Duodenal mucosa (tissue), 2 donors: ENCODE measurements around the gene TNRC6B.

Experiments used
- H3K27ac ChIP-seq: one replicate; pipeline ENCODE4 v1.7.0; 2013; ENCODE audit warnings: low read depth, low read length
- H3K27me3 ChIP-seq, 2 donors: one replicate each; pipeline ENCODE4 v1.7.0; 2013; ENCODE audit warnings: low read length in 2 of 2, control low read depth in 1 of 2; ENCODE audit not compliant: insufficient read depth in 2 of 2, control insufficient read depth in 1 of 2
- H3K36me3 ChIP-seq, 2 donors: one replicate each; pipeline ENCODE4 v1.7.0; 2013; ENCODE audit warnings: low read length in 2 of 2, control low read depth in 1 of 2; ENCODE audit not compliant: insufficient read depth in 2 of 2, control insufficient read depth in 1 of 2
- H3K4me1 ChIP-seq, 2 donors: one replicate each; pipeline ENCODE4 v1.7.0; 2013; ENCODE audit warnings: low read length in 2 of 2, control low read depth in 1 of 2; ENCODE audit not compliant: insufficient read depth in 2 of 2, control insufficient read depth in 1 of 2
- H3K4me3 ChIP-seq, 2 donors: one replicate each; pipeline ENCODE4 v1.7.0; 2013; ENCODE audit warnings: low read length in 2 of 2, low read depth in 1 of 2
- H3K9ac ChIP-seq, 2 donors: one replicate each; pipeline ENCODE4 v1.7.0; 2013; ENCODE audit warnings: low read length in 2 of 2, low read depth in 1 of 2
- H3K9me3 ChIP-seq, 2 donors: one replicate each; pipeline ENCODE4 v1.7.0; 2013; ENCODE audit warnings: low read length in 2 of 2, control low read depth in 1 of 2; ENCODE audit not compliant: control insufficient read depth in 1 of 2

The TNRC6B gene

DNA sequence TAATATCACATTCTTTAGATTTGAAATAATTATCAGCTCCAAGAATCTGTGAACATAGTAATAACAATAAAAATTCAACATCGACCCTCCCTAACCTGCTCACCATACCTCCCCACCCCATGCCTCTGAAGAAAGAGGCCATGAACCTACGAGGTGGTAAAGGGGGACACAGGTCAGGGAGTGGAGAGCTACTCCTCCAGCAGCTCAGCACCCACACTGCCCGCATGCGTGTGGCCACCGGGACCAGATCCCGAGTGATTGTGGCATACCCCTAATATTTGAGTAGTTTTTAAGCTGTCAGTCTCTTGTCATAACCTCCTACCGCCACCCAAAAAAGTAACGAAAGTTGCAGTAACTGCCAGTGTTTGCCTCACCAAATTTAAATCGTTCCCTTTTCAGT is 151.7 kb downstream of the TNRC6B start:
- peaks cover 12 to 37% of the 10 kb centered on the region in 2 donors for H3K36me3 ChIP-seq
- H3K9me3 ChIP-seq = no peaks in the 10 kb centered on the region
- peaks cover 0 to 5% of the 10 kb centered on the region in 2 donors for H3K4me1 ChIP-seq
- H3K4me3 ChIP-seq = no peak overlapping the region
- no peak overlapping the region for H3K9ac ChIP-seq
- no peaks in the 10 kb centered on the region for H3K27me3 ChIP-seq
- no peak overlapping the region for H3K27ac ChIP-seq

DNA sequence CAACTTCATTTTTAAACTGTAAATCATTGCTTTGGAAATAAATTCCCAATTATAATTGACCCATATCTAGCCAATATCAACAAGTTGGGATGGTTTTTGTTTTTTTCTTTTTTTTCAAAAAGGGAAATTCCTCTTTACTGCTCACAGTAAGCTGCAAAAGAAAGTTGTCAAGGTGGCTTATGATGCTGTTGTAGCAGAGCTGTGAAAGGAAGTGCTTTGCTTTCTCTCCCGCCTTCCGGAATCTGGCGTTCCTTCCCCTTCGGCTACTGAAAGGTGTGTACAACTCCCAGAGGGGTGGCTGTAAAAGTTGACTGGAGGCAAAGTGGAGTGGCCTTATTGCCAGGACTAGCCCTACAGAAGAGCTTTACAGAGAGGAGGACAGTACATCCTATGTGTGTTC is 152.4 kb downstream of the TNRC6B start:
- Histone ChIP-seq H3K27ac (no peak overlapping the region), H3K4me3 (no peak overlapping the region), H3K9ac (no peak overlapping the region), H3K9me3 (no peaks in the 10 kb centered on the region), H3K36me3 (peaks cover 11 to 33% of the 10 kb centered on the region in 2 donors), H3K4me1 (peaks cover 0 to 9% of the 10 kb centered on the region in 2 donors), H3K27me3 (no peaks in the 10 kb centered on the region)

DNA sequence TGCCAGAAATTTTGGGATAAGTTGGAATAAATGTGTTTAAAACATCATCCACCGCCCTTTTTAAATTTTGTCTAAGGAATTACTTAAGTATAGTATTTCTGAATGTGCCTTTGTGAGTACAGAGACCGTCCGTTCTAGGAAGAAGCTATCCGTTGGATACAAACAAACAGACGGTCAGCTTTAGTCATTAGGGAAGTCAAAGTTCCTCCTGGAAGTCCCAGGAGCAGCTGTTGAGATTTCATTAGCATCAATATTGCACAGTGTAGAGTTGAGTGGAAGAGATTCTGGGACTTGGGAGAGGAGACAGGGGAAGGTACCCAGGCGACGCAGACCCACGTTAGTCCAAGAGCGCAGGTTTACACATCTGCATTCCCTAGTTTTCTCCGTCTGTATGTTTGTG is 152.9 kb downstream of the TNRC6B start:
- Histone ChIP-seq H3K9ac (no peak overlapping the region), H3K27me3 (no peaks in the 10 kb centered on the region), H3K27ac (no peak overlapping the region), H3K4me3 (no peak overlapping the region), H3K36me3 (peaks cover 6 to 28% of the 10 kb centered on the region in 2 donors), H3K4me1 (peaks cover 0 to 9% of the 10 kb centered on the region in 2 donors), H3K9me3 (no peaks in the 10 kb centered on the region)

DNA sequence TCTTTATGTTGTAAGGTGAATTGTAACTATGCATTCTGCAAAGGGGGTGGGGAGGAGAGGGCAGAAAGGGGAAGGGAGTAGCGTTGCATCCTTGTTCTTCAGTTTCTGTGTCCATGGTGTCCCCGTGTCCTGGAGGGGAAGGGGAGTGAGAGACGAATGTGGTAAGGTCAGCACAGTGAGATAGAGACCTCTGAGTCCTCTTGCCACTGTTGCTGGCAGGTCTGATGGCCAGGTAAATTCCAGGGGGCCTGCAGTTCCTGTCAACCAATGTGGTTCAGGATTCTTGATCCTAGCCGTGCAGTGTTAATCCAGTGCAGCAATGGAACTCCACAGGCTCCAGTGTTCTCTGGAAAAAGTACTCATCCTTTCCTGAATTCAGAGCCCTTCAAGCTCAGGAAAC is 154.0 kb downstream of the TNRC6B start:
- peaks cover 4 to 27% of the 10 kb centered on the region in 2 donors for H3K36me3 ChIP-seq
- H3K4me1 ChIP-seq = peaks cover 7 to 9% of the 10 kb centered on the region in 2 donors
- H3K9me3 ChIP-seq = no peaks in the 10 kb centered on the region
- no peak overlapping the region for H3K4me3 ChIP-seq
- no peaks in the 10 kb centered on the region for H3K27me3 ChIP-seq
- no peak overlapping the region for H3K9ac ChIP-seq
- H3K27ac ChIP-seq = no peak overlapping the region

DNA sequence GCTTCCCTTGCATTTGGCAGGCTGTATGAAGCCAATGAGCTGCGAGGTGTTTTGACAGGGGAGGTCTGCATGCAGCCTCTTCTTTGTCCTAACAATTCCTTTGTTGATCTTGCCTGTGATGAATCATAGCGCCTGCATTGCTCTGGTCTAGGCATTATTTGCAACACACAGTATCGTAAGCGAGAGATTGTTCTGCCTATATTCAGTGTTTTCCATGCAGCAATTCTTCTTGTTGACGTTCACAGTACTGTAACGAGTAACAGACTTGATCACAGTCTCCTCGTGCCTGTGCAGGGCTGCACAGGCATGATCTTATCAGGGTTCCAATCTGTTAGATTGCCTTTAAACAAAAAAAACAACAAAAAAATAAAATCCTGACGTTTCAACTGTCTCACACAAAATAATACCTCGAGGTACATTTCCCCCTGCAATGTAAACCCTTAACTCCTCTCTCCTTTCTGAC is 154.6 kb downstream of the TNRC6B start:
- Histone ChIP-seq H3K4me1 (peaks cover 7 to 9% of the 10 kb centered on the region in 2 donors), H3K27ac (no peak overlapping the region)

DNA sequence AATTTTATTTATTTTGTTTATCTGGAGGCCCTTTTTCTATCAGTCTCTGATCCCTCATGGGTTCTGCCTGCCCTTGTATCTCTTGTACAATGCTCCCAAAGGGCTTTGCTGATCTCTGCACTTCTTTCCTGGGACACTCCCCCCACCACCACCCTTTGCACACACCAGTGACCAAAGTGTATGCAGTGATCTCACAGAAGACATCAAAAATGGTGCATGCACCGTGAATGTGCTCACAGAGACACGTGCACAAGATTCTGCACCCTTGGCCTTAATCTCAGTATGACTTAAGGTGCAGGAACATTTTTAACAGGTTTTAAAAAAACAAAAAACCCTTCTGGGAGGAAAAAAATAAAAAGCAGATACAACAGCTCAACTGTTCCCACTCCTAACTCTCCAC is 156.3 kb downstream of the TNRC6B start:
- Histone ChIP-seq H3K4me1 (peaks cover 7 to 9% of the 10 kb centered on the region in 2 donors), H3K9ac (no peak overlapping the region), H3K36me3 (peaks cover 4 to 20% of the 10 kb centered on the region in 2 donors), H3K27ac (no peak overlapping the region), H3K4me3 (no peak overlapping the region), H3K27me3 (no peaks in the 10 kb centered on the region), H3K9me3 (no peaks in the 10 kb centered on the region)

More for the DNA sequence above, 154.6 kb downstream of the TNRC6B start:
- no peak overlapping the region for H3K9ac ChIP-seq
- no peaks in the 10 kb centered on the region for H3K9me3 ChIP-seq
- H3K36me3 ChIP-seq = peaks cover 4 to 25% of the 10 kb centered on the region in 2 donors
- H3K4me3 ChIP-seq = no peak overlapping the region
- H3K27me3 ChIP-seq = no peaks in the 10 kb centered on the region

DNA sequence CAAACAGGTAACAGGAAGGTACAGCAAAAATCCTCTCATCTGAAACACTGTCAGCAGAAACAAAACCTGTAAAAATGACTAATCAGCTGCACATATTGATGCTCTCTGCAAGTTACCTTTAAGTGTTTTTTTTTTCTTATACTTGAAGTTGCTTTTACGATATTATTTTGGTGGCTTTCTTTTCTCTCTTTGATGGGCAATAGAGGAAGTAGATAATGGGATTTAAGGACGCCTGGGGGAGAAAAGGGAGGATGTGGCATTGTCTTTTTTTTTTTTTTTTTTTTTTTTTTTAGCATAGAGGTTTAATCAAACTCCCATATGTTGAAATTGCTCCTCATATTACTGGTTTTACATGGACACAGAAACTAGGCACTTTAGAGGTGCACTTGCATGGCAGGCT is 157.2 kb downstream of the TNRC6B start:
- Histone ChIP-seq H3K27ac (no peak overlapping the region), H3K4me1 (peaks cover 7 to 12% of the 10 kb centered on the region in 2 donors), H3K9me3 (no peaks in the 10 kb centered on the region), H3K4me3 (no peak overlapping the region), H3K9ac (no peak overlapping the region), H3K27me3 (no peaks in the 10 kb centered on the region), H3K36me3 (peaks cover 4 to 20% of the 10 kb centered on the region in 2 donors)

DNA sequence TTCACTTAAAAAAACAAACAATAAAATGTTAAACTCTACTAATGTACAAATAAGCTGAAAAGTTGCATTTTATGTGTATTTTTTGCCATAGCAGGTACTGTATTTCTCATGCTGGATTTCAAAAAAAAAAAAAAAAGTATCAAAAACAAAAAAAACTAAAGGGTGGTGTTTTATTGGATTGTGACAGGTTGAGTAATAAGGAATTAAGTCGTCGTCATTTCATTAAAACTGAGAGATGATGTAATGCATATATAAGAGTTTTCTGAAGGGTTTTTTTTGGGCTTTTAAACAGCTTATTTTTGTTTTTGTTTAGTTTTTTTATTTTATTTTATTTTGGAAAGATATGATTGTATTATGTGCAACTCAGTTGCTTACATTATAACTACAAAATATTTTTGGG is 157.6 kb downstream of the TNRC6B start:
- Histone ChIP-seq H3K4me1 (peaks cover 7 to 12% of the 10 kb centered on the region in 2 donors), H3K27ac (no peak overlapping the region), H3K36me3 (peaks cover 3 to 16% of the 10 kb centered on the region in 2 donors), H3K4me3 (no peak overlapping the region), H3K9ac (no peak overlapping the region), H3K9me3 (no peaks in the 10 kb centered on the region), H3K27me3 (no peaks in the 10 kb centered on the region)

DNA sequence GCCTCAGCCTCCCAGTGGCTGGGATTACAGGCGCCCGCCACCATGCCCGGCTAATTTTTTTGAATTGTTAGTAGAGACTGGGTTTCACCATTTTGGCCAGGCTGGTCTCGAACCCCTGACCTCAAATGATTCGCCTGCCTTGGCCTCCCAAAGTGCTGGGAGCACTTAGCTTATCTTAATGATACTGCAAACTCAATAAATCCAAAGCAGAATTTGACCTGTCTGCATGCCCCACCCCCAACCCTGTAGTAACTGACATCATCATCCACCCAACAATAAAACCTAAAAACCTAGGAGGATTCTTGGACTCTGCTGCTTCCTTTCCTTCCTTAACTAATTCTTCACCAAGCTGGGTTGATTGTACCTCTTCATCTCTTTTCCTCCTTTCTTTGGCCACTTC is 162.3 kb downstream of the TNRC6B start:
- Histone ChIP-seq H3K4me1 (peaks cover 5 to 7% of the 10 kb centered on the region in 2 donors), H3K4me3 (no peak overlapping the region), H3K9me3 (no peaks in the 10 kb centered on the region), H3K27me3 (no peaks in the 10 kb centered on the region), H3K36me3 (no peaks in the 10 kb centered on the region), H3K9ac (no peak overlapping the region), H3K27ac (no peak overlapping the region)

DNA sequence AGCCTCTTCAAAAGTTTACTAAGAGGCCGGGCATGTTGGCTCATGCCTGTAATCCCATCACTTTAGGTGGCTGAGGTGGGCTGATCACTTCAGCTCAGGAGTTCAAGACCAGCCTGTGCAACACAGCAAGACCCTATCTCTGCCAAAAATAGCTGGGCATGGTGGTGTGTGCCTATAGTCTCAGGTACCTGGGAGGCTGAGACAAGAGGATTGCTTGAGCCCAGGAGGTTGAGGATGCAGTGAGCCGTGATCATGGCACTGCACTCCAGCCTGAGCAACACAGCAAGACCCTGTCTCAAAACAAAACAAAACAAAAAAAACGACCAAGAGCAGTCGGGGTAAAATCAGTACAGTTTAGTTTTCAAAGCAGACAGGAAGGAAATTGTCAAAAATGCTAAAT is 163.9 kb downstream of the TNRC6B start:
- Histone ChIP-seq H3K4me1 (peaks cover 0 to 12% of the 10 kb centered on the region in 2 donors), H3K4me3 (no peak overlapping the region), H3K36me3 (no peaks in the 10 kb centered on the region), H3K9ac (no peak overlapping the region), H3K27me3 (no peaks in the 10 kb centered on the region), H3K9me3 (no peaks in the 10 kb centered on the region), H3K27ac (no peak overlapping the region)

DNA sequence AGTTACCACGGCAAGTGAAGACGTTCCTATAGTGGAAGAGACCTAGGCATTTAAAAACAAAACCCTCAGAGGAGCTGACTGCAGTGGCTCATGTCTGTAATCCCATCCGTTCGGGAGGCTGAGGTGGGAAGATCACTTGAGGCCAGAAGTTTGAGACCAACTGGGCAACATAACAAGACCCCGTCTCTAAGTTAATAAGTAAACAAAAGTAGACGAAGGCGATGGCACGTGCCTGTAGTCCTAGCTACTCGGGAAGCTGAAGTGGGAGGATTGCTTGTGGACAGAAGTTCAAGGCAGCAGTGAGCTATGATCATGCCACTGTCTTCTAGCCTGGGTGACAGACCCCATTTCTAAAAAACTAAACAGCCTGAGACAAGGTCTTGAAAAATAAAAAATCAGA is 164.8 kb downstream of the TNRC6B start:
- H3K4me3 ChIP-seq = no peak overlapping the region
- H3K27me3 ChIP-seq = no peaks in the 10 kb centered on the region
- H3K9me3 ChIP-seq = no peaks in the 10 kb centered on the region
- H3K36me3 ChIP-seq = no peaks in the 10 kb centered on the region
- H3K27ac ChIP-seq = no peak overlapping the region
- H3K9ac ChIP-seq = no peak overlapping the region
- H3K4me1 ChIP-seq = peaks cover 4 to 20% of the 10 kb centered on the region in 2 donors
